Stomach (tissue), 9 donors: ENCODE data around the gene SEMA5B. TPM values are rescaled to one million over a fixed set of nuclear protein-coding genes. Genes with fewer than 3 reads are reported as not detected.

Experiments
- DNase-seq, 2 donors: peaks; one replicate each; pipeline versions ENCODE4 v3.0.0 to v3.0.0-alpha.2; 2013 to 2019
- H3K27ac ChIP-seq, 5 donors: fragments of 200-600 bp in 4 of 5; sonication (generic) in 4 of 5; one replicate each; pipeline ENCODE4 v1.5.1; 2013 to 2019; ENCODE audit warnings: mild to moderate bottlenecking in 1 of 5, moderate library complexity in 1 of 5
- H3K27me3 ChIP-seq, 3 donors: fragments of 200-600 bp; sonication (generic); one replicate each; pipeline ENCODE4 v1.5.1; 2017 to 2019; ENCODE audit warnings: mixed run types in 1 of 3
- H3K36me3 ChIP-seq, 4 donors: fragments of 200-600 bp; sonication (generic); 1 replicate in 3 of 4; 2 replicates in 1 of 4; pipeline ENCODE4 v1.5.1; 2016 to 2019
- H3K4me1 ChIP-seq, 4 donors: fragments of 200-600 bp; sonication (generic); one replicate each; pipeline ENCODE4 v1.5.1; 2016 to 2019
- H3K4me3 ChIP-seq, 4 donors: fragments of 200-600 bp; sonication (generic) in 3 of 4; one replicate each; pipeline ENCODE4 v1.5.1; 2016 to 2019; ENCODE audit warnings: mild to moderate bottlenecking in 1 of 4
- H3K9me3 ChIP-seq, 4 donors: fragments of 200-600 bp; sonication (generic); one replicate each; pipeline ENCODE4 v1.5.1; 2016 to 2019
- CTCF ChIP-seq, 7 experiments: fragments of 450-650 bp in 4 of 7; fragments of 200-600 bp in 3 of 7; sonication (generic) in 3 of 7; IDR thresholded peaks; one replicate each; pipeline ENCODE4 v1.5.1; 2016 to 2019; ENCODE audit warnings: antibody characterized with exemption in 7 of 7, control low read depth in 2 of 7, mild to moderate bottlenecking in 1 of 7
- EP300 ChIP-seq: sonication (generic); formaldehyde crosslinking; IDR thresholded peaks from one replicate; pipeline ENCODE4 v1.6.1; 2017; ENCODE audit warnings: antibody characterized with exemption
- POLR2A ChIP-seq, 4 donors: fragments of 450-650 bp; IDR thresholded peaks; one replicate each; pipeline ENCODE4 v1.6.1; 2016; ENCODE audit warnings: antibody characterized with exemption in 4 of 4, control low read depth in 2 of 4, mild to moderate bottlenecking in 1 of 4, moderate library complexity in 1 of 4
- POLR2AphosphoS5 ChIP-seq, 3 donors: sonication (generic); formaldehyde crosslinking; IDR thresholded peaks; one replicate each; pipeline ENCODE4 v1.6.1; 2016; ENCODE audit warnings: antibody characterized with exemption in 3 of 3
- WGBS, 5 donors: extraction: QIAGEN DNeasy Blood & Tissue Kit in 3 of 5; methylation state at CpG; one replicate each; pipeline versions ENCODE4 v1.1.5 to v1.1.7; 2013 to 2018; 5-methylcytosine and 5-hydroxymethylcytosine counted together
- intact Hi-C: fragments of 100-400 bp; cut with DNase I; formaldehyde crosslinking; loops from one replicate; pipeline ENCODE4 v1.15.1; 2023; ENCODE audit warnings: low total_unique reads
- polyA plus RNA-seq, 3 donors: library from polyadenylated mRNA; stranded (reverse); fragments of 200-250 nt; gene quantifications; one replicate each; pipeline ENCODE4 v1.2.3, GENCODE V29; 2013
- total RNA-seq, 5 donors: library from RNA; depleted of rRNA; stranded (reverse); fragments of >200 nt; gene quantifications; one replicate each; pipeline versions ENCODE4 v1.1.0 to v1.2.3, GENCODE V29; 2014 to 2016
- donor health status: healthy with polysubstance abuse.
- donor health status: Bipolar disorder and iron deficiency.
- donor health status: healthy.

SEMA5B gene
- total and polyA plus RNA-seq, 8 donors = 0.15 to 27.2 (median 1.0) TPM; not detected in 2

GRCh38 chr3:122940628-122941086, 86.9 kb downstream of the SEMA5B start:
- Histone ChIP-seq H3K9me3 (no peaks in the 10 kb centered on the region), H3K27ac (peak overlapping the region in 1 of 5 donors; percentile 25), H3K4me1 (peaks cover 0 to 19% (median 4%) of the 10 kb centered on the region in 4 donors), H3K27me3 (no peaks in the 10 kb centered on the region), H3K36me3 (no peaks in the 10 kb centered on the region), H3K4me3 (no peak overlapping the region)
- 67 to 92% (median 83%) methylated on average over 5 of the region's 5 CpGs for WGBS, 5 donors
- peak in 1 of 2 donors; percentile 59 for DNase-seq
- TF ChIP-seq CTCF (IDR thresholded peaks at IDR 0.05) = no peak
- TF ChIP-seq POLR2A (IDR thresholded peaks at IDR 0.05) = no peak
- TF ChIP-seq EP300 = no peak
- no peak for TF ChIP-seq POLR2AphosphoS5 (IDR thresholded peaks at IDR 0.05)
- intact Hi-C loops = loop anchor here (10.0 kb wide), 1 partner anchor 314 kb away; no protein-coding TSS in a partner anchor

GRCh38 chr3:122938783-122939425, 88.7 kb downstream of the SEMA5B start:
- TF ChIP-seq EP300 = no peak
- TF ChIP-seq POLR2AphosphoS5 (IDR thresholded peaks at IDR 0.05) = no peak
- TF ChIP-seq POLR2A (IDR thresholded peaks at IDR 0.05) = no peak
- no peak for TF ChIP-seq CTCF (IDR thresholded peaks at IDR 0.05)
- Histone ChIP-seq H3K4me1 (peaks cover 0 to 19% (median 4%) of the 10 kb centered on the region in 4 donors), H3K4me3 (no peak overlapping the region), H3K27me3 (no peaks in the 10 kb centered on the region), H3K36me3 (no peaks in the 10 kb centered on the region), H3K9me3 (no peaks in the 10 kb centered on the region), H3K27ac (no peak overlapping the region)
- WGBS, 5 donors = 60 to 76% (median 67%) methylated on average over 9 of the region's 9 CpGs
- peak; percentile 32 to 69 for DNase-seq
- intact Hi-C loops = no loop called here

- DNase-seq = no peak
These were observed 89.8 kb downstream of the SEMA5B start for GRCh38 chr3:122937745-122938144.

GRCh38 chr3:122936986-122937385, 90.6 kb downstream of the SEMA5B start:
- H3K27me3 ChIP-seq = no peaks in the 10 kb centered on the region
- no peaks in the 10 kb centered on the region for H3K9me3 ChIP-seq
- no peaks in the 10 kb centered on the region for H3K36me3 ChIP-seq
- peaks cover 0 to 8% (median 0%) of the 10 kb centered on the region in 4 donors for H3K4me1 ChIP-seq
- intact Hi-C loops = no loop called here
- 80 to 88% (median 85%) methylated on average over 4 to 5 of the region's 5 CpGs for WGBS, 5 donors
- TF ChIP-seq EP300 (no peak), POLR2AphosphoS5 (IDR thresholded peaks at IDR 0.05) (no peak), POLR2A (IDR thresholded peaks at IDR 0.05) (no peak), CTCF (IDR thresholded peaks at IDR 0.05) (no peak)
- no peak overlapping the region for H3K4me3 ChIP-seq
- H3K27ac ChIP-seq = no peak overlapping the region
- DNase-seq = no peak

More at GRCh38 chr3:122937745-122938144, 89.8 kb downstream of the SEMA5B start:
- intact Hi-C loops = no loop called here
- H3K4me3 ChIP-seq = no peak overlapping the region
- no peaks in the 10 kb centered on the region for H3K36me3 ChIP-seq
- H3K9me3 ChIP-seq = no peaks in the 10 kb centered on the region
- peaks cover 0 to 11% (median under 1%) of the 10 kb centered on the region in 4 donors for H3K4me1 ChIP-seq
- TF ChIP-seq POLR2AphosphoS5 (IDR thresholded peaks at IDR 0.05) (no peak), POLR2A (IDR thresholded peaks at IDR 0.05) (no peak), CTCF (IDR thresholded peaks at IDR 0.05) (no peak), EP300 (no peak)
- no peak overlapping the region for H3K27ac ChIP-seq
- H3K27me3 ChIP-seq = no peaks in the 10 kb centered on the region
- WGBS, 5 donors = 92 to 98% (median 95%) methylated on average over 4 of the region's 4 CpGs
